GM21529 (cell line): ENCODE data around the gene IPO4.

Source experiments
- ATAC-seq: cut with Tn5 transposase; IDR thresholded peaks from one replicate; pipeline ENCODE4 v1.9.1; 2021; ENCODE audit not compliant: unreplicated experiment

Gene IPO4

GRCh38 chr14:24135834-24136683 is 52.6 kb downstream of the IPO4 start, which contains the start of gene PSME1:
PSME1 (plus strand) TSS chr14:24136194; CDS start chr14:24136263, 69 bp downstream.
- peak; percentile 82 for ATAC-seq

DNA sequence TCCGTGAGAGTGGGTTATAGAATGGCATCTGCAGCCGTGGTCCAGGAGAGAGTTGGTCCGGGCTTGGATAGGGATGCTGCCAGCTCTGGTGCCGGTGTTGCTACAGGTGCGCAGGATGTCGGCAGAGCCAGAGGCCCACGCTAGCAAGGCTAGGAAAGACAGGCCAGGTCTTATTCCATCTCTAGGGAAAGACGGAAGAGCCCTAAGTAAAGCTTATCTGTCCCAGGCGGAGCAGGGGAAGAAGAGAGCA is 53.1 kb downstream of the IPO4 start:
- peak; percentile 13 for ATAC-seq

DNA sequence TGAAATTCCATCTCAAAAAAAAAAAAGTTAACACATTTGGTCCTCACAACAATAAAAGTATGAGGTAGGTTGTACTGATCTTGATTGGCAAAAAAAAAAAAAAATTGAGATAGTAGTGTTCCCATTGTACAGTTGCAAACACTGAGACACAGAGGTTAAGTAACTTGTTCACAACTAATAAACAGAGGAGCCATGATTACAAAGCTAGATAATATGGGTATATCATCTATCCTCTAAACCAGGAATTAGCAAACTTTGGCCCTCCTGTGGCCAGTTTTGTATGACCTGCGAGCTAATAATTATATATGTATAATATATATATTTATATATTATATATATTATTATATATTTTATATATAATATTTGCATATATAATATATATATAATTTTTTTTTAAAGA is 54.9 kb downstream of the IPO4 start:
- ATAC-seq: no peak

GRCh38 chr14:24132976-24133375 is 55.6 kb downstream of the IPO4 start:
- no peak for ATAC-seq

DNA sequence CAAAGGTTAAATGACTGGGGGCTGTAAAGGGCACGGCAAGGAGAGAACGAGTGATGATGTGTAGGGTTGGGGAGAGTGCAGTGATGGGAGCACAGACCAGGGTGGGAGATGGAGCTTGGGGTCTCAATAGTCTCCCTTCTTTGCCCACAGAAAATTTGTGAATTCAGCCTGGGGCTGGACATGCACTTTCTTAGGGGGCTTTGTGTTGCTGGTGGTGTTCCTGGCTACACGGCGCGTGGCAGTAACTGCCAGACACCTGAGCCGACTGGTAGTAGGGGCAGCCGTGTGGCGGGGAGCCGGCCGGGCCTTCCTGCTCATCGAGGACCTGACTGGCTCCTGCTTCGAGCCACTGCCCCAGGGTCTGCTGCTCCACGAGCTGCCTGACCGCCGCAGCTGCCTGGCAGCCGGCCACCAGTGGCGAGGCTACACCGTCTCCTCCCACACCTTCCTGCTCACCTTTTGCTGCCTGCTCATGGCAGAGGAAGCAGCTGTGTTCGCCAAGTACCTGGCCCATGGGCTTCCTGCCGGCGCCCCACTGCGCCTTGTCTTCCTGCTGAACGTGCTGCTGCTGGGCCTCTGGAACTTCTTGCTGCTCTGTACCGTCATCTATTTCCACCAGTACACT is 56.4 kb downstream of the IPO4 start:
- no peak for ATAC-seq

DNA sequence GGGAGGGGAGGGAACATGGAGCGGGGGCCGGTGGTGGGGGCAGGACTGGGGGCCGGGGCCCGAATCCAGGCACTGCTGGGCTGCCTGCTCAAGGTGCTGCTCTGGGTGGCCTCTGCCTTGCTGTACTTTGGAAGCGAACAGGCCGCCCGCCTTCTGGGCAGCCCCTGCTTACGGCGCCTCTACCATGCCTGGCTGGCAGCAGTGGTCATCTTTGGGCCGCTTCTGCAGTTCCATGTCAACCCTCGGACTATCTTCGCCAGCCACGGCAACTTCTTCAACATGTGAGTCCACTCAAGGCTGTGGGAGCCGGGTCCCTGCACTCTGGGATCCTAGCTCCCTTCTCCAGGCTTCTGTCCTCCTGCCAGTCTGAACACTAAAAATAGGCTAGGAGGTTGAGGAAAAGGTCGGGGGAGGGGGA is 57.1 kb downstream of the IPO4 start:
- no peak for ATAC-seq

GRCh38 chr14:24130717-24131548 is 57.7 kb downstream of the IPO4 start:
- ATAC-seq: no peak

- ATAC-seq: no peak
Measured at GRCh38 chr14:24130380-24130716, 58.3 kb downstream of the IPO4 start, which contains the start of gene FITM1. FITM1 (plus strand) TSS chr14:24130659; CDS start chr14:24131564, 905 bp downstream.
